Mucosa of descending colon (tissue), 3 donors: ENCODE data around the gene ADAM11. TPM values are rescaled to one million over a fixed set of nuclear protein-coding genes. Genes with fewer than 3 reads are reported as not detected.

Experiments
- ATAC-seq: fragments of 200-7000 bp; cut with Tn5 transposase; one replicate; pipeline ENCODE4 v1.9.1; 2020; ENCODE audit warnings: mild to moderate bottlenecking, moderate library complexity
- DNase-seq, 3 donors: peaks; one replicate each; pipeline ENCODE4 v3.0.0-alpha.2; 2020
- H3K36me3 ChIP-seq: fragments of 200-600 bp; one replicate; pipeline ENCODE4 v1.8.0; 2021; ENCODE audit warnings: low read depth, mild to moderate bottlenecking
- H3K4me1 ChIP-seq: fragments of 200-600 bp; one replicate; pipeline ENCODE4 v1.8.0; 2021; ENCODE audit warnings: low read depth, mild to moderate bottlenecking
- H3K4me3 ChIP-seq: fragments of 200-600 bp; one replicate; pipeline ENCODE4 v1.8.0; 2021; ENCODE audit warnings: mild to moderate bottlenecking
- H3K9me3 ChIP-seq: fragments of 200-600 bp; one replicate; pipeline ENCODE4 v1.8.0; 2021; ENCODE audit warnings: mild to moderate bottlenecking
- CTCF ChIP-seq: fragments of 200-600 bp; IDR thresholded peaks from one replicate; pipeline ENCODE4 v1.8.0; 2022; ENCODE audit warnings: antibody characterized with exemption, mild to moderate bottlenecking
- intact Hi-C, 2 donors: fragments of 100-400 bp; cut with DNase I in 1 of 2; cut with micrococcal nuclease in 1 of 2; formaldehyde crosslinking; loops; one replicate each; pipeline versions ENCODE4 v1.11.0 to v1.11.1; 2022; cut with DNase I, micrococcal nuclease
- total RNA-seq, 3 donors: library from RNA; stranded (reverse); fragmentation: NEBNext Ultra II Directional in 2 of 3; extraction: Animal tissue kit (Norgen Biotek cat#: 25700) in 2 of 3; gene quantifications; one replicate each; pipeline versions ENCODE4 v1.2.1 to v1.2.4, GENCODE V29; 2021 to 2023
- donor health status: DM: no; HTN: no; CAD: no; lungs with moderate emphysema.
- donor health status: DM: no; HTN: no; CAD: no.
- donor health status: DM: no; HTN: yes; CAD: no.

The ADAM11 gene
- total RNA-seq, 3 donors from 2014 or later: 0.17 to 4.7 TPM; not detected in 1

- Histone ChIP-seq H3K9me3 (no peaks in the 10 kb centered on the region), H3K4me3 (no peak overlapping the region), H3K36me3 (no peaks in the 10 kb centered on the region), H3K4me1 (no peaks in the 10 kb centered on the region)
- DNase-seq (no peak), ATAC-seq (no peak)
- TF ChIP-seq CTCF: no peak
- intact Hi-C loops: no loop called here
These were observed 37.9 kb downstream of the ADAM11 start for GRCh38 chr17:44796731-44797130.

- Histone ChIP-seq H3K9me3 (no peaks in the 10 kb centered on the region), H3K36me3 (no peaks in the 10 kb centered on the region), H3K4me1 (no peaks in the 10 kb centered on the region), H3K4me3 (no peak overlapping the region)
- intact Hi-C loops: no loop called here
- peak; percentile 15 for ATAC-seq
- no peak for TF ChIP-seq CTCF
- no peak for DNase-seq
These were observed 39.0 kb downstream of the ADAM11 start for GRCh38 chr17:44797802-44798201.

- H3K4me3 ChIP-seq: no peak overlapping the region
- ATAC-seq (no peak), DNase-seq (no peak)
- intact Hi-C loops: no loop called here
- no peaks in the 10 kb centered on the region for H3K36me3 ChIP-seq
- TF ChIP-seq CTCF: no peak
- H3K4me1 ChIP-seq: no peaks in the 10 kb centered on the region
- H3K9me3 ChIP-seq: no peaks in the 10 kb centered on the region
These were observed 39.6 kb downstream of the ADAM11 start for GRCh38 chr17:44798356-44798755.

- no peak for TF ChIP-seq CTCF
- ATAC-seq (no peak), DNase-seq (no peak)
- intact Hi-C loops: no loop called here
- no peaks in the 10 kb centered on the region for H3K36me3 ChIP-seq
- H3K4me1 ChIP-seq: no peaks in the 10 kb centered on the region
- no peaks in the 10 kb centered on the region for H3K9me3 ChIP-seq
- H3K4me3 ChIP-seq: no peak overlapping the region
These were observed 43.1 kb downstream of the ADAM11 start for GRCh38 chr17:44801880-44802279.

- DNase-seq (no peak), ATAC-seq (no peak)
- no peak for TF ChIP-seq CTCF
- Histone ChIP-seq H3K4me3 (no peak overlapping the region), H3K36me3 (no peaks in the 10 kb centered on the region), H3K9me3 (no peaks in the 10 kb centered on the region), H3K4me1 (no peaks in the 10 kb centered on the region)
- intact Hi-C loops: no loop called here
These were observed 45.7 kb downstream of the ADAM11 start for GRCh38 chr17:44804302-44805089.
